ENCODE data around the gene PDE7B.

- TF ChIP-seq POLR2A (IDR thresholded peaks at IDR 0.05; ENCODE audit: low read depth, low read length) (no peak), MXI1 (IDR thresholded peaks at IDR 0.05; ENCODE audit: borderline replicate concordance, low read depth, low read length) (no peak), RCOR1 (IDR thresholded peaks at IDR 0.05; ENCODE audit: insufficient replicate concordance, low read length) (no peak)
- TF ChIP-seq, protein P1, sequence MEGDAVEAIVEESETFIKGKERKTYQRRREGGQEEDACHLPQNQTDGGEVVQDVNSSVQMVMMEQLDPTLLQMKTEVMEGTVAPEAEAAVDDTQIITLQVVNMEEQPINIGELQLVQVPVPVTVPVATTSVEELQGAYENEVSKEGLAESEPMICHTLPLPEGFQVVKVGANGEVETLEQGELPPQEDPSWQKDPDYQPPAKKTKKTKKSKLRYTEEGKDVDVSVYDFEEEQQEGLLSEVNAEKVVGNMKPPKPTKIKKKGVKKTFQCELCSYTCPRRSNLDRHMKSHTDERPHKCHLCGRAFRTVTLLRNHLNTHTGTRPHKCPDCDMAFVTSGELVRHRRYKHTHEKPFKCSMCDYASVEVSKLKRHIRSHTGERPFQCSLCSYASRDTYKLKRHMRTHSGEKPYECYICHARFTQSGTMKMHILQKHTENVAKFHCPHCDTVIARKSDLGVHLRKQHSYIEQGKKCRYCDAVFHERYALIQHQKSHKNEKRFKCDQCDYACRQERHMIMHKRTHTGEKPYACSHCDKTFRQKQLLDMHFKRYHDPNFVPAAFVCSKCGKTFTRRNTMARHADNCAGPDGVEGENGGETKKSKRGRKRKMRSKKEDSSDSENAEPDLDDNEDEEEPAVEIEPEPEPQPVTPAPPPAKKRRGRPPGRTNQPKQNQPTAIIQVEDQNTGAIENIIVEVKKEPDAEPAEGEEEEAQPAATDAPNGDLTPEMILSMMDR (conservative IDR thresholded peaks at IDR 0.05; ENCODE audit: low read depth, low read length), result no peak
Observed at GRCh38 chr6:135951169-135951568, 99.7 kb downstream of the PDE7B start.
